C1 segment of cervical spinal cord (tissue), 14 donors: Measurements from ENCODE around the gene CTNNBIP1.
"Not testable (repeated sequence)": the region's sequence is repeated elsewhere in the genome, so short reads cannot be mapped to it uniquely, and the experiment has no call there.

ENCODE experiments used
- DNase-seq, 14 donors: peaks; one replicate each; lab custom pipeline; 2025; lab: John Stamatoyannopoulos, UW

Gene CTNNBIP1

DNA sequence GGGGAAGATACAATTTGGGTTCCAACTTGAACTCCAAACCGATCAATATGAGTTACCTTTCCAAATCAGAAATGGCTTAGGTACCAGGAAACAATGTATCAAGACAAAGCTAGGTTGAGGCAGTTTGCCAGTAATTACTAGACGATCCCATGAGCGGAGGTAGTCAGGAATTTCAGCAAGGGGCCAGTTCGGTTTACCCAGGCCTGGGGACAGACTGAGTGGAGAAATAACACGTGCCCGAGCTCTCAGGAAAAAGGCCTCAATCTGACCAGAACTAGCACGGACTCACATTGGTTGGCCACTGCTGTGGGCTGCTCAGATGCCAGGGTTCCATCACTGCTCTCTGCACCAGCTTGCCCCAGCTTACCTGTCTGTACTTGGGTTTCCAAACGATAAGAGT is 101.6 kb downstream of the CTNNBIP1 start:
- no peak for DNase-seq

- no peak for DNase-seq
Observed at GRCh38 chr1:9807541-9807940, 102.5 kb downstream of the CTNNBIP1 start.

DNA sequence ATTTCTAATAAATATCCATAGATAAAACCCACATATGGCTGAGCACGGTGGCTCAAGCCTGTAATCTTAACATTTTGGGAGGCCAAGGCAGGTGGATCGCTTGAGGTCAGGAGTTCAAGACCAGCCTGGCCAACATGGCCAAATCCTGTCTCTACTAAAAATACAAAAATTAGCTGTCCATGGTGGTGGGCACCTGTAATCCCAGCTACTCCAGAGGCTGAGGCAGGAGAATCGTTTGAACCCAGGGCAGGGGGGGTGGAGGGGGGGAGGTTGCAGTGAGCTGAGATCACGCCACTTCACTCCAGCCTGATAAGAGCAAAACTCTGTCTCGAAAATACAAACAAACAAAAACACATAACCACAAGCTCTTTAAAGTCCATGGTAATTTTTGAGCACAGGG is 104.1 kb downstream of the CTNNBIP1 start:
- not testable (repeated sequence) for DNase-seq

DNA sequence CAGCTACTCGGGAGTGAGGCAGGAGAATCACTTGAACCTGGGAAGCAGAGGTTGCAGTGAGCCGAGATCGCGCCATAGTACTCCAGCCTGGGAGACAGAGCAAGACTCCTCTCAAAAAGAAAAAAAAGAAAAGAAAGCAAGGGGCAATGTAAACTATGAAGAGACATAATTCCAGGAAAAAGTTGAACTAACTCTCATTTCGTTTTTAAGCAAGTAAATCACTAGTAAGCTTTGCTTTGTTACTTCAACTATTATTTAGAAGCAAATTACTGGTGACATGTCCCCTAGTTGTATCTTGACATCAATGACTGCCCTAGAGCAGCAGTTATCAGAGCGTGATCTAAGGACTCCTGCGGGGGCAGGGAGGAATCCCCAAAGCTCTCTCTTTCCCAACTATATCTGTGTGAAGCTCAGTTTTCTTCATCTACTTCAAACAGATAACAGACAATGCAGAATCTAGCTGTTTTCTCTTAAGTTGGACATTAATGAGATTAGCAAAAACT is 105.0 kb downstream of the CTNNBIP1 start:
- DNase-seq: peak in 1 of 14 donors; percentile 15

- DNase-seq: not testable (repeated sequence)
Observed at GRCh38 chr1:9803003-9803918, 106.8 kb downstream of the CTNNBIP1 start.

- DNase-seq: no peak
Observed at GRCh38 chr1:9801909-9802308, 108.2 kb downstream of the CTNNBIP1 start.
